Measurements from ENCODE around the gene MXD3. TPM values are rescaled to one million over a fixed set of nuclear protein-coding genes. Genes with fewer than 3 reads are reported as not detected.

The MXD3 gene
- total RNA-seq, 3 donors from 2014 or later = 4.2 to 10.5 (median 9.4) TPM

GRCh38 chr5:177276886-177277285 lies 34.8 kb downstream of the MXD3 start:
- TF ChIP-seq POLR2A (IDR thresholded peaks at IDR 0.05) (no peak), POLR2AphosphoS5 (IDR thresholded peaks at IDR 0.05) (no peak), CTCF (IDR thresholded peaks at IDR 0.05) (no peak)
- no peaks in the 10 kb centered on the region for H3K27me3 ChIP-seq
- H3K9me3 ChIP-seq = no peaks in the 10 kb centered on the region
- H3K36me3 ChIP-seq = no peaks in the 10 kb centered on the region
- no peak overlapping the region for H3K27ac ChIP-seq
- intact Hi-C loops (cut with DNase I; ENCODE audit: low total_unique reads) = no loop called here
- no peak for DNase-seq (ENCODE audit: low spot score in 2 of 2)
- no peak overlapping the region for H3K4me3 ChIP-seq
- H3K4me1 ChIP-seq = no peaks in the 10 kb centered on the region

GRCh38 chr5:177275883-177276282 lies 35.8 kb downstream of the MXD3 start:
- no peaks in the 10 kb centered on the region for H3K4me1 ChIP-seq
- intact Hi-C loops (cut with DNase I; ENCODE audit: low total_unique reads) = no loop called here
- H3K9me3 ChIP-seq = no peaks in the 10 kb centered on the region
- TF ChIP-seq POLR2A (IDR thresholded peaks at IDR 0.05) (no peak), POLR2AphosphoS5 (IDR thresholded peaks at IDR 0.05) (no peak), CTCF (IDR thresholded peaks at IDR 0.05) (no peak)
- no peak overlapping the region for H3K27ac ChIP-seq
- no peaks in the 10 kb centered on the region for H3K27me3 ChIP-seq
- DNase-seq (ENCODE audit: low spot score in 2 of 2) = no peak
- H3K4me3 ChIP-seq = no peak overlapping the region
- H3K36me3 ChIP-seq = no peaks in the 10 kb centered on the region

- Histone ChIP-seq H3K9me3 (no peaks in the 10 kb centered on the region), H3K27me3 (no peaks in the 10 kb centered on the region), H3K4me3 (no peak overlapping the region), H3K27ac (no peak overlapping the region), H3K36me3 (peaks cover 5% of the 10 kb centered on the region), H3K4me1 (no peaks in the 10 kb centered on the region)
- intact Hi-C loops (cut with DNase I; ENCODE audit: low total_unique reads) = no loop called here
- no peak for TF ChIP-seq POLR2AphosphoS5 (IDR thresholded peaks at IDR 0.05)
- TF ChIP-seq CTCF (IDR thresholded peaks at IDR 0.05) = no peak
- TF ChIP-seq POLR2A (IDR thresholded peaks at IDR 0.05) = no peak
- no peak for DNase-seq (ENCODE audit: low spot score in 2 of 2)
These were observed 40.6 kb downstream of the MXD3 start for GRCh38 chr5:177271113-177271512.

- H3K36me3 ChIP-seq = peaks cover 10% of the 10 kb centered on the region
- H3K27me3 ChIP-seq = no peaks in the 10 kb centered on the region
- H3K4me3 ChIP-seq = no peak overlapping the region
- no peaks in the 10 kb centered on the region for H3K4me1 ChIP-seq
- DNase-seq (ENCODE audit: low spot score in 2 of 2) = no peak
- TF ChIP-seq CTCF (IDR thresholded peaks at IDR 0.05) = no peak
- TF ChIP-seq POLR2AphosphoS5 (IDR thresholded peaks at IDR 0.05) = no peak
- TF ChIP-seq POLR2A (IDR thresholded peaks at IDR 0.05) = no peak
- intact Hi-C loops (cut with DNase I; ENCODE audit: low total_unique reads) = no loop called here
- no peaks in the 10 kb centered on the region for H3K9me3 ChIP-seq
- no peak overlapping the region for H3K27ac ChIP-seq
These were observed 41.0 kb downstream of the MXD3 start for GRCh38 chr5:177270653-177271052.

DNA sequence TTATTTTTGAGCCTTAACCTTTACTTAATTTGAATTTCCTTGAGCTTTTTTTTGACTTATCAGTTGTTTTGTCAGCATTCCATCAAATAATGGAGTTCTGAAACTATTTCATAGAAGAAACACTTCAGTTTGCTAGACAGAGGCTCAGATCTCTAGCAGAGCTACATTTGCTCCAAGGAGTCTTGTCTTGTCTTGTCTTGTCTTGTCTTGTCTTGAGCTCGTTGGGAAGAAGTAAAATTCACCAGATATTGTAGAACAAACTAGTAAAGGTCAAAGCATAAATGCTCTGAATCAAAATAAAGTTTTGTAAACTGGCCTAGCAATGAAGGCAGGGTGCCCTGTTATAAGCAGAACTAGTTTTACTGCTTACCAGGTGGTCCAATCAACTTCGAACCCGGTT lies 41.7 kb downstream of the MXD3 start:
- no peak overlapping the region for H3K27ac ChIP-seq
- no peaks in the 10 kb centered on the region for H3K4me1 ChIP-seq
- no peak overlapping the region for H3K4me3 ChIP-seq
- H3K9me3 ChIP-seq = no peaks in the 10 kb centered on the region
- H3K36me3 ChIP-seq = peaks cover 10% of the 10 kb centered on the region
- no peaks in the 10 kb centered on the region for H3K27me3 ChIP-seq
- no peak for TF ChIP-seq CTCF (IDR thresholded peaks at IDR 0.05)
- TF ChIP-seq POLR2A (IDR thresholded peaks at IDR 0.05) = no peak
- TF ChIP-seq POLR2AphosphoS5 (IDR thresholded peaks at IDR 0.05) = no peak
- intact Hi-C loops (cut with DNase I; ENCODE audit: low total_unique reads) = no loop called here
- no peak for DNase-seq (ENCODE audit: low spot score in 2 of 2)

Data from breast epithelium (tissue), 4 donors.